ENCODE data around the gene FHOD3. TPM values are rescaled to one million over a fixed set of nuclear protein-coding genes. Genes with fewer than 3 reads are reported as not detected.

The FHOD3 gene
- total and polyA plus RNA-seq, 9 of the 15 experiments (the other 6 are each of a cell fraction or from before 2014, with no cell fraction given) = 0.11 TPM; not detected in 8

DNA sequence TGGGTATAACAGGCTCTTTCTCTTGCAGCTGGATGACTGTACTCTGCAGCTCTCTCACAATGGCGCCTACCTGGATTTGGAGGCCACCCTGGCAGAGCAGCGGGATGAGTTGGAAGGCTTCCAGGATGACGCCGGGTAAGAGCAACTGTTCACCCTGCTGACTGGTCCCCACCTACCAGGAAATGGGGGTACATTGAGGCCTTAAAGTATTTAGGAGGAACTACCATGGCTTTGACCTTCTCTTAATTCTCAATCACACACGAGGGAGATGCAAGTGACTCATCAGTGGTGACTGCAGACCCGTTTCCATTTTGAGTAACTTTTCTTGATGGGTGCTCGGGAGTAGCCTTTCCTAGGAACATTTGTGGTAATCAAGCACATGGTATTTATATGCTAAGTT is 58.0 kb downstream of the FHOD3 start:
- no peak overlapping the region for H3K9ac ChIP-seq (ENCODE audit: insufficient read depth in 1 of 2, low read depth in 2 of 2, low read length in 2 of 2)
- no TSS peak for BruUV-seq (replicated peaks)
- FAIRE-seq (no peak), ATAC-seq (no peak), DNase-seq (ENCODE audit: extremely low read depth in 1 of 4, low spot score in 3 of 4) (no peak)
- ChIA-PET POLR2A (no interaction called here), CTCF (ENCODE audit: low intra/inter-chr PET ratio) (no interaction called here)
- TF ChIP-seq, protein P1, sequence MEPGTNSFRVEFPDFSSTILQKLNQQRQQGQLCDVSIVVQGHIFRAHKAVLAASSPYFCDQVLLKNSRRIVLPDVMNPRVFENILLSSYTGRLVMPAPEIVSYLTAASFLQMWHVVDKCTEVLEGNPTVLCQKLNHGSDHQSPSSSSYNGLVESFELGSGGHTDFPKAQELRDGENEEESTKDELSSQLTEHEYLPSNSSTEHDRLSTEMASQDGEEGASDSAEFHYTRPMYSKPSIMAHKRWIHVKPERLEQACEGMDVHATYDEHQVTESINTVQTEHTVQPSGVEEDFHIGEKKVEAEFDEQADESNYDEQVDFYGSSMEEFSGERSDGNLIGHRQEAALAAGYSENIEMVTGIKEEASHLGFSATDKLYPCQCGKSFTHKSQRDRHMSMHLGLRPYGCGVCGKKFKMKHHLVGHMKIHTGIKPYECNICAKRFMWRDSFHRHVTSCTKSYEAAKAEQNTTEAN (CRISPR knock-in tag; IDR thresholded peaks at IDR 0.05) = no peak
- TF ChIP-seq NR3C1 (CRISPR knock-in tag; IDR thresholded peaks at IDR 0.05) (no peak), ATF4 (CRISPR knock-in tag; IDR thresholded peaks at IDR 0.05) (no peak), TAF1 (IDR thresholded peaks at IDR 0.05; ENCODE audit: control insufficient read depth, extremely low read depth, insufficient read depth, low read length, severe bottlenecking) (no peak), CBX5 (IDR thresholded peaks at IDR 0.05; ENCODE audit: borderline replicate concordance, low read depth) (no peak), ARHGAP35 (IDR thresholded peaks at IDR 0.05; ENCODE audit: partially characterized antibody) (no peak), ZNF717 (CRISPR knock-in tag; IDR thresholded peaks at IDR 0.05) (no peak), NR2F6 (CRISPR knock-in tag; IDR thresholded peaks at IDR 0.05) (no peak), ZNF444 (CRISPR knock-in tag; IDR thresholded peaks at IDR 0.05) (no peak)
- peaks cover 3% of the 10 kb centered on the region for H3K9me1 ChIP-seq (ENCODE audit: control insufficient read depth, insufficient read depth, low read length)
- no peaks in the 10 kb centered on the region; a peak in 1 of 5 replicates for H3K4me1 ChIP-seq (replicated peaks in 1 of 2; ENCODE audit: control insufficient read depth in 2 of 2, insufficient read depth in 2 of 2, low read length in 2 of 2)
- peaks cover 0 to 2% of the 10 kb centered on the region in 2 experiments; a peak in 2 of 5 replicates for H3K27me3 ChIP-seq (ENCODE audit: control insufficient read depth in 2 of 2, insufficient read depth in 2 of 2, low read length in 2 of 2)
- no peak overlapping the region for H3K4me2 ChIP-seq (ENCODE audit: insufficient read depth, low read length)
- in situ Hi-C loops (cut with MboI) (no loop called here), intact Hi-C loops (cut with micrococcal nuclease) (no loop called here)
- no peaks in the 10 kb centered on the region for H3K79me2 ChIP-seq (ENCODE audit: control insufficient read depth, insufficient read depth, low read length)
- no peaks in the 10 kb centered on the region for H4K20me1 ChIP-seq (replicated peaks; ENCODE audit: control insufficient read depth, insufficient read depth, low read length)
- no peak overlapping the region for H3K4me3 ChIP-seq
- no peaks in the 10 kb centered on the region for H3K9me3 ChIP-seq (replicated peaks; ENCODE audit: control insufficient read depth, insufficient read depth, low read depth, low read length)
- no peak overlapping the region for H2AFZ ChIP-seq (ENCODE audit: low read depth, low read length)
- H3K27ac ChIP-seq (ENCODE audit: extremely low read depth, low read depth, low read length) = no peak overlapping the region
- WGBS (ENCODE audit: insufficient coverage, low coverage, missing lambda C conversion rate) = 1% methylated on average over 7 of the region's 7 CpGs
- no peaks in the 10 kb centered on the region for H3K36me3 ChIP-seq (ENCODE audit: control insufficient read depth, insufficient read depth, low read length)

All from K562 (cell line).